HCT116 (cell line): ENCODE measurements around the gene ZBTB20. TPM values are rescaled to one million over a fixed set of nuclear protein-coding genes. Genes with fewer than 3 reads are reported as not detected.

Experiments used
- ATAC-seq: fragments of 200-7000 bp; cut with Tn5 transposase; 2 replicates; pipeline ENCODE4 v1.9.1; 2020; ENCODE audit warnings: mild to moderate bottlenecking, moderate library complexity
- BruUV-seq: library from RNA; stranded (reverse); fragments of 400-500 nt; replicated peaks from 2 replicates; lab custom pipeline; 2021; lab: Mats Ljungman, UMichigan
- CTCF ChIA-PET: fragments of 300-600 bp; sonication (Branson Sonifier 250); formaldehyde crosslinking; loops from one replicate; lab custom pipeline; 2021; ENCODE audit warnings: antibody characterized with exemption; lab: Charles Lee
- POLR2A ChIA-PET: fragments of 300-600, 350-600 bp; sonication (Branson Sonifier 250); formaldehyde crosslinking; loops from one replicate; lab custom pipeline; 2021; ENCODE audit warnings: antibody characterized with exemption; lab: Charles Lee
- RAD21 ChIA-PET, 2 experiments: fragments of 300-600 bp; sonication (Branson Sonifier 250); formaldehyde crosslinking; loops; one replicate each; lab custom pipeline; 2023; ENCODE audit warnings: low total read pairs in 2 of 2; ENCODE audit not compliant: uncharacterized antibody in 2 of 2, unreplicated experiment in 2 of 2, low non-redundant PET in 1 of 2; lab: Charles Lee
- DNase-seq: peaks from one replicate; pipeline ENCODE4 v3.0.0-alpha.2; 2010; ENCODE audit warnings: low read depth, low spot score
- H2AFZ ChIP-seq: fragments of 200-600 bp; shearing (Covaris generic), sonication (generic); 2 replicates; pipeline ENCODE4 v1.6.1; 2017; ENCODE audit warnings: low read depth, mixed run types, mixed read lengths, antibody characterized with exemption, low read length; ENCODE audit not compliant: poor library complexity, severe bottlenecking
- H3K27ac ChIP-seq: 2 replicates; pipeline ENCODE4 v1.5.1; 2012; ENCODE audit warnings: low read depth, low read length
- H3K27me3 ChIP-seq: fragments of 200-600 bp; sonication (generic); 2 replicates; pipeline ENCODE4 v1.6.1; 2016; ENCODE audit warnings: mixed run types, low read length, mixed read lengths; ENCODE audit not compliant: insufficient read depth
- H3K36me3 ChIP-seq, 2 experiments: fragments of 200-500 bp in 1 of 2; fragments of 200-600 bp in 1 of 2; sonication (Bioruptor generic) in 1 of 2; sonication (generic) in 1 of 2; 2 replicates each; pipeline versions ENCODE4 v1.5.1 to v1.6.1; 2014 to 2016; ENCODE audit warnings: low read length in 2 of 2, inconsistent platforms in 1 of 2, mixed read lengths in 1 of 2, mixed run types in 1 of 2; ENCODE audit not compliant: insufficient read depth in 2 of 2, control insufficient read depth in 1 of 2
- H3K4me1 ChIP-seq, 2 experiments: fragments of 200-600 bp in 1 of 2; sonication (generic) in 1 of 2; 2 replicates each; pipeline versions ENCODE4 v1.5.1 to v1.6.1; 2012 to 2017; ENCODE audit warnings: low read length in 2 of 2, inconsistent platforms in 1 of 2, mild to moderate bottlenecking in 1 of 2, mixed read lengths in 1 of 2, mixed run types in 1 of 2, moderate library complexity in 1 of 2; ENCODE audit not compliant: insufficient read depth in 2 of 2, control insufficient read depth in 1 of 2
- H3K4me2 ChIP-seq: fragments of 200-600 bp; sonication (generic); 2 replicates; pipeline ENCODE4 v1.6.1; 2017; ENCODE audit warnings: mixed run types, low read length, mixed read lengths
- H3K4me3 ChIP-seq, 2 experiments: fragments of 200-600 bp in 1 of 2; sonication (generic) in 1 of 2; replicated peaks in 1 of 2; 2 replicates each; pipeline ENCODE4 v1.5.1; 2011 to 2016; ENCODE audit warnings: low read length in 2 of 2, control low read depth in 1 of 2, low read depth in 1 of 2, mild to moderate bottlenecking in 1 of 2, mixed read lengths in 1 of 2, mixed run types in 1 of 2
- H3K79me2 ChIP-seq: fragments of 200-600 bp; sonication (generic); 2 replicates; pipeline ENCODE4 v1.6.1; 2017; ENCODE audit warnings: mild to moderate bottlenecking, mixed run types, low read length, moderate library complexity, mixed read lengths; ENCODE audit not compliant: insufficient read depth
- H3K9ac ChIP-seq: fragments of 200-600 bp; sonication (generic); 2 replicates; pipeline ENCODE4 v1.6.1; 2016; ENCODE audit warnings: low read length, mixed read lengths
- H3K9me2 ChIP-seq: fragments of 200-600 bp; sonication (generic), shearing (Covaris generic); 2 replicates; pipeline ENCODE4 v1.6.1; 2017; ENCODE audit warnings: mixed run types, mild to moderate bottlenecking, moderate library complexity; ENCODE audit not compliant: insufficient read depth
- H3K9me3 ChIP-seq, 2 experiments: fragments of 200-500 bp in 1 of 2; fragments of 200-600 bp in 1 of 2; sonication (Bioruptor generic) in 1 of 2; sonication (generic) in 1 of 2; 2 replicates each; pipeline ENCODE4 v1.6.1; 2014 to 2017; ENCODE audit warnings: low read length in 2 of 2, mixed read lengths in 2 of 2, inconsistent platforms in 1 of 2, low read depth in 1 of 2, mild to moderate bottlenecking in 1 of 2, mixed run types in 1 of 2, moderate library complexity in 1 of 2; ENCODE audit not compliant: control insufficient read depth in 1 of 2, insufficient read depth in 1 of 2
- H4K20me1 ChIP-seq: fragments of 200-600 bp; sonication (generic), shearing (Covaris generic); 2 replicates; pipeline ENCODE4 v1.6.1; 2017; ENCODE audit warnings: mixed run types, mild to moderate bottlenecking, moderate library complexity; ENCODE audit not compliant: insufficient read depth
- ATF3 ChIP-seq: IDR thresholded peaks from 2 replicates; pipeline ENCODE4 v1.6.1; 2012
- CBX3 ChIP-seq: IDR thresholded peaks from 2 replicates; pipeline ENCODE4 v1.6.1; 2012; ENCODE audit warnings: low read depth
- CTCF ChIP-seq, 3 experiments: fragments of 200-600 bp in 1 of 3; sonication (generic) in 1 of 3; IDR thresholded peaks in 2 of 3; conservative IDR thresholded peaks in 1 of 3; 2 replicates each; pipeline ENCODE4 v1.5.1; 2012 to 2017; ENCODE audit warnings: low read depth in 2 of 3, low read length in 2 of 3, antibody characterized with exemption in 1 of 3, borderline replicate concordance in 1 of 3, control low read depth in 1 of 3, mild to moderate bottlenecking in 1 of 3, mixed read lengths in 1 of 3, mixed run types in 1 of 3, moderate library complexity in 1 of 3; ENCODE audit not compliant: insufficient read depth in 1 of 3
- EGR1 ChIP-seq: IDR thresholded peaks from 2 replicates; pipeline ENCODE4 v1.6.1; 2012; ENCODE audit warnings: low read depth
- ELF1 ChIP-seq: IDR thresholded peaks from 2 replicates; pipeline ENCODE4 v1.6.1; 2012; ENCODE audit warnings: low read depth, borderline replicate concordance
- EZH2phosphoT487 ChIP-seq: fragments of 200-600 bp; IDR thresholded peaks from 2 replicates; pipeline ENCODE4 v1.6.1; 2018; ENCODE audit warnings: antibody characterized with exemption, borderline replicate concordance
- FOSL1 ChIP-seq: IDR thresholded peaks from 2 replicates; pipeline ENCODE4 v1.6.1; 2012; ENCODE audit warnings: low read depth
- POLR2A ChIP-seq: IDR thresholded peaks from 2 replicates; pipeline ENCODE4 v1.7.0; 2011; ENCODE audit warnings: borderline replicate concordance; ENCODE audit not compliant: insufficient read depth, insufficient read length; ENCODE audit errors: extremely low read depth
- POLR2AphosphoS5 ChIP-seq: IDR thresholded peaks from 2 replicates; pipeline ENCODE4 v1.6.1; 2011; ENCODE audit warnings: mild to moderate bottlenecking, low read depth, low read length, moderate library complexity
- RAD21 ChIP-seq: IDR thresholded peaks from 2 replicates; pipeline ENCODE4 v1.6.1; 2012; ENCODE audit warnings: low read depth, mild to moderate bottlenecking
- REST ChIP-seq: IDR thresholded peaks from 2 replicates; pipeline ENCODE4 v1.6.1; 2012; ENCODE audit warnings: low read depth
- SIN3A ChIP-seq: IDR thresholded peaks from 2 replicates; pipeline ENCODE4 v1.6.1; 2012; ENCODE audit warnings: low read depth
- SP1 ChIP-seq: IDR thresholded peaks from 2 replicates; pipeline ENCODE4 v1.6.1; 2012; ENCODE audit warnings: low read depth
- TCF7L2 ChIP-seq: IDR thresholded peaks from 2 replicates; pipeline ENCODE4 v1.7.0; 2011; ENCODE audit warnings: borderline replicate concordance, inconsistent platforms; ENCODE audit not compliant: insufficient read depth, insufficient read length; ENCODE audit errors: extremely low read depth
- YY1 ChIP-seq: IDR thresholded peaks from 2 replicates; pipeline ENCODE4 v1.6.1; 2011; ENCODE audit warnings: low read length, low read depth, moderate library complexity, mild to moderate bottlenecking; ENCODE audit not compliant: insufficient replicate concordance; ENCODE audit errors: extremely low read depth
- ZBTB33 ChIP-seq: IDR thresholded peaks from 2 replicates; pipeline ENCODE4 v1.6.1; 2011; ENCODE audit warnings: mild to moderate bottlenecking, low read length, moderate library complexity; ENCODE audit not compliant: insufficient replicate concordance; ENCODE audit errors: extremely low read depth
- intact Hi-C: fragments of 100-400 bp; cut with micrococcal nuclease; formaldehyde crosslinking; loops from 2 replicates; pipeline ENCODE4 v1.10.0; 2022
- total RNA-seq: library from RNA; stranded (reverse); gene quantifications from one replicate; pipeline ENCODE4 v1.2.1, GENCODE V29; 2021; ENCODE audit not compliant: unreplicated experiment

Gene ZBTB20
- total RNA-seq, 1 experiment from 2014 or later = 42.1 TPM

GRCh38 chr3:114344492-114344891 lies 802.6 kb downstream of the ZBTB20 start:
- H3K27ac ChIP-seq = no peak overlapping the region
- RAD21 ChIA-PET = no interaction called here
- no peaks in the 10 kb centered on the region for H3K27me3 ChIP-seq
- no peaks in the 10 kb centered on the region for H3K9me2 ChIP-seq
- H2AFZ ChIP-seq = no peak overlapping the region
- DNase-seq (no peak), ATAC-seq (no peak)
- no peaks in the 10 kb centered on the region for H3K9me3 ChIP-seq
- POLR2A ChIA-PET = no interaction called here
- no peak overlapping the region for H3K4me2 ChIP-seq
- H4K20me1 ChIP-seq = no peaks in the 10 kb centered on the region
- no peaks in the 10 kb centered on the region for H3K4me1 ChIP-seq
- TF ChIP-seq YY1 (no peak), TCF7L2 (no peak), EZH2phosphoT487 (no peak), POLR2A (no peak), POLR2AphosphoS5 (no peak), ZBTB33 (no peak), RAD21 (no peak), SIN3A (no peak), FOSL1 (no peak), CBX3 (no peak), EGR1 (no peak), ELF1 (no peak), SP1 (no peak), CTCF (IDR thresholded peaks at IDR 0.05 in 2 of 3, conservative IDR thresholded peaks at IDR 0.05 in 1 of 3; ENCODE audit: borderline replicate concordance in 1 of 3, insufficient read depth in 1 of 3, low read depth in 2 of 3, low read length in 2 of 3) (no peak), ATF3 (no peak), REST (no peak)
- peaks cover 14% of the 10 kb centered on the region; the same call in 1 of the 2 replicates for H3K79me2 ChIP-seq
- H3K4me3 ChIP-seq = no peak overlapping the region
- intact Hi-C loops = no loop called here
- BruUV-seq = no TSS peak
- CTCF ChIA-PET = no interaction called here
- peaks cover 0 to 5% of the 10 kb centered on the region in 2 experiments; a peak in 1 of 4 replicates for H3K36me3 ChIP-seq
- H3K9ac ChIP-seq = no peak overlapping the region
